MM.1S (cell line): ENCODE data around the gene RAB6D.
"Not testable (repeated sequence)": the region's sequence is repeated elsewhere in the genome, so short reads cannot be mapped to it uniquely, and the experiment has no call there.

Experiments
- DNase-seq: peaks from one replicate; pipeline ENCODE4 v3.0.0-alpha.2; 2015
- H2AFZ ChIP-seq: fragments of 300-600 bp; sonication (generic); 2 replicates; pipeline ENCODE4 v1.6.0; 2016; ENCODE audit warnings: antibody characterized with exemption, low read length
- H3F3A ChIP-seq: fragments of 300-600 bp; sonication (generic); 2 replicates; pipeline ENCODE4 v1.6.1; 2016; ENCODE audit warnings: mild to moderate bottlenecking, antibody characterized with exemption, low read length, moderate library complexity, mixed read lengths; ENCODE audit not compliant: insufficient read depth
- H3K27ac ChIP-seq: fragments of 300-600 bp; sonication (generic); 2 replicates; pipeline ENCODE4 v1.5.1; 2016; ENCODE audit warnings: mild to moderate bottlenecking, low read length
- H3K27me3 ChIP-seq: fragments of 300-600 bp; sonication (generic); replicated peaks from 2 replicates; pipeline ENCODE4 v1.6.0; 2016; ENCODE audit warnings: low read length; ENCODE audit not compliant: insufficient read depth
- H3K36me3 ChIP-seq: fragments of 300-600 bp; sonication (generic); replicated peaks from 2 replicates; pipeline ENCODE4 v1.6.1; 2016; ENCODE audit warnings: mild to moderate bottlenecking, low read length, mixed read lengths; ENCODE audit not compliant: insufficient read depth
- H3K4me1 ChIP-seq: fragments of 300-600 bp; sonication (generic); 2 replicates; pipeline ENCODE4 v1.6.1; 2016; ENCODE audit warnings: low read length, mixed read lengths
- H3K4me2 ChIP-seq: fragments of 300-600 bp; sonication (generic); 2 replicates; pipeline ENCODE4 v1.6.0; 2016; ENCODE audit warnings: low read depth, low read length
- H3K4me3 ChIP-seq: fragments of 300-600 bp; sonication (generic); 2 replicates; pipeline ENCODE4 v1.5.1; 2016; ENCODE audit warnings: low read length, mixed read lengths
- H3K79me2 ChIP-seq: fragments of 300-600 bp; sonication (generic); 2 replicates; pipeline ENCODE4 v1.6.1; 2016; ENCODE audit warnings: mixed run types, low read length, mixed read lengths
- H3K9ac ChIP-seq: fragments of 300-600 bp; sonication (generic); 2 replicates; pipeline ENCODE4 v1.6.1; 2016; ENCODE audit warnings: low read length, mixed read lengths
- H3K9me2 ChIP-seq: fragments of 300-600 bp; sonication (generic); replicated peaks from 2 replicates; pipeline ENCODE4 v1.6.1; 2016; ENCODE audit warnings: mild to moderate bottlenecking, low read length, mixed read lengths; ENCODE audit not compliant: insufficient read depth
- H3K9me3 ChIP-seq: fragments of 300-600 bp; sonication (generic); replicated peaks from 2 replicates; pipeline ENCODE4 v1.6.1; 2016; ENCODE audit warnings: mild to moderate bottlenecking, low read length, mixed read lengths; ENCODE audit not compliant: insufficient read depth
- H4K20me1 ChIP-seq: fragments of 300-600 bp; sonication (generic); 2 replicates; pipeline ENCODE4 v1.6.1; 2016; ENCODE audit warnings: mild to moderate bottlenecking, low read length, moderate library complexity, mixed read lengths; ENCODE audit not compliant: insufficient read depth
- CTCF ChIP-seq: fragments of 300-600 bp; sonication (generic); IDR thresholded peaks from 2 replicates; pipeline ENCODE4 v1.5.1; 2016; ENCODE audit warnings: antibody characterized with exemption, low read length, mixed read lengths
- EZH2 ChIP-seq: fragments of 300-600 bp; sonication (generic); optimal IDR thresholded peaks from 2 replicates; pipeline ENCODE3; 2017; ENCODE audit warnings: low read depth, mild to moderate bottlenecking, antibody characterized with exemption, low read length, mixed read lengths
- EZH2phosphoT487 ChIP-seq: fragments of 300-600 bp; sonication (generic); IDR thresholded peaks from 2 replicates; pipeline ENCODE4 v1.6.1; 2018; ENCODE audit warnings: antibody characterized with exemption, low read length

RAB6D gene

GRCh38 chr2:131394147-131394931, 30.4 kb upstream of the RAB6D start:
- no peak overlapping the region for H3K4me2 ChIP-seq
- no peaks in the 10 kb centered on the region for H3K9me2 ChIP-seq
- H3K4me3 ChIP-seq: no peak overlapping the region
- TF ChIP-seq CTCF (no peak), EZH2phosphoT487 (no peak), EZH2 (no peak)
- no peaks in the 10 kb centered on the region for H3K79me2 ChIP-seq
- no peaks in the 10 kb centered on the region for H3K36me3 ChIP-seq
- no peaks in the 10 kb centered on the region for H3K9me3 ChIP-seq
- H3K4me1 ChIP-seq: no peaks in the 10 kb centered on the region
- no peaks in the 10 kb centered on the region for H3F3A ChIP-seq
- no peak for DNase-seq
- no peaks in the 10 kb centered on the region for H3K27me3 ChIP-seq
- no peak overlapping the region for H3K27ac ChIP-seq
- no peaks in the 10 kb centered on the region for H4K20me1 ChIP-seq
- H2AFZ ChIP-seq: no peak overlapping the region
- no peak overlapping the region for H3K9ac ChIP-seq

GRCh38 chr2:131391953-131392352, 28.0 kb upstream of the RAB6D start:
- not testable (repeated sequence) for H2AFZ ChIP-seq, H3K36me3 ChIP-seq, H3K4me1 ChIP-seq, H3K27me3 ChIP-seq, H3K4me3 ChIP-seq, H3K9me2 ChIP-seq, H3K27ac ChIP-seq, H3K9me3 ChIP-seq, H3K9ac ChIP-seq, H3K4me2 ChIP-seq, H3K79me2 ChIP-seq, H3F3A ChIP-seq, DNase-seq, H4K20me1 ChIP-seq

- not testable (repeated sequence) for H3K9ac ChIP-seq, H3K4me1 ChIP-seq, H3K36me3 ChIP-seq, H3K79me2 ChIP-seq, H3K27me3 ChIP-seq, H3K4me3 ChIP-seq, H3K4me2 ChIP-seq, H2AFZ ChIP-seq, DNase-seq, H3K9me2 ChIP-seq, H4K20me1 ChIP-seq, H3K9me3 ChIP-seq, H3F3A ChIP-seq, H3K27ac ChIP-seq
Measured at GRCh38 chr2:131391471-131391870, 27.5 kb upstream of the RAB6D start.

GRCh38 chr2:131390495-131391130, 26.6 kb upstream of the RAB6D start:
- not testable (repeated sequence) for H3K27ac ChIP-seq, H3F3A ChIP-seq, H3K4me3 ChIP-seq, H4K20me1 ChIP-seq, DNase-seq, H3K9ac ChIP-seq, H2AFZ ChIP-seq, H3K4me2 ChIP-seq, H3K9me3 ChIP-seq, H3K27me3 ChIP-seq, H3K4me1 ChIP-seq, H3K36me3 ChIP-seq, H3K79me2 ChIP-seq, H3K9me2 ChIP-seq
